Nephron progenitor cell (in vitro differentiated cells): ENCODE measurements around the gene FAM200C.

Experiments
- DNase-seq: peaks from one replicate; pipeline ENCODE4 v3.0.0; 2021
- H3K27ac Mint-ChIP-seq: 2 replicates; pipeline ENCODE4 v1.8.0; 2021; ENCODE audit warnings: mild to moderate bottlenecking, moderate library complexity, mixed read lengths
- H3K27me3 Mint-ChIP-seq: 2 replicates; pipeline ENCODE4 v1.8.0; 2021; ENCODE audit warnings: mild to moderate bottlenecking, low read depth, mixed read lengths; ENCODE audit not compliant: poor library complexity
- H3K36me3 Mint-ChIP-seq: 2 replicates; pipeline ENCODE4 v1.8.0; 2021; ENCODE audit warnings: low read depth, mixed read lengths
- H3K4me1 Mint-ChIP-seq: 2 replicates; pipeline ENCODE4 v1.8.0; 2021; ENCODE audit warnings: mixed read lengths
- H3K4me3 Mint-ChIP-seq: 2 replicates; pipeline ENCODE4 v1.8.0; 2021; ENCODE audit warnings: mild to moderate bottlenecking, moderate library complexity, mixed read lengths
- H3K9me3 Mint-ChIP-seq: 2 replicates; pipeline ENCODE4 v1.8.0; 2021; ENCODE audit warnings: mild to moderate bottlenecking, moderate library complexity, mixed read lengths
- CTCF ChIP-seq: fragments of 200-600 bp; sonication (generic); IDR thresholded peaks from 2 replicates; pipeline ENCODE4 v1.5.0; 2021; ENCODE audit warnings: antibody characterized with exemption

Gene FAM200C

DNA sequence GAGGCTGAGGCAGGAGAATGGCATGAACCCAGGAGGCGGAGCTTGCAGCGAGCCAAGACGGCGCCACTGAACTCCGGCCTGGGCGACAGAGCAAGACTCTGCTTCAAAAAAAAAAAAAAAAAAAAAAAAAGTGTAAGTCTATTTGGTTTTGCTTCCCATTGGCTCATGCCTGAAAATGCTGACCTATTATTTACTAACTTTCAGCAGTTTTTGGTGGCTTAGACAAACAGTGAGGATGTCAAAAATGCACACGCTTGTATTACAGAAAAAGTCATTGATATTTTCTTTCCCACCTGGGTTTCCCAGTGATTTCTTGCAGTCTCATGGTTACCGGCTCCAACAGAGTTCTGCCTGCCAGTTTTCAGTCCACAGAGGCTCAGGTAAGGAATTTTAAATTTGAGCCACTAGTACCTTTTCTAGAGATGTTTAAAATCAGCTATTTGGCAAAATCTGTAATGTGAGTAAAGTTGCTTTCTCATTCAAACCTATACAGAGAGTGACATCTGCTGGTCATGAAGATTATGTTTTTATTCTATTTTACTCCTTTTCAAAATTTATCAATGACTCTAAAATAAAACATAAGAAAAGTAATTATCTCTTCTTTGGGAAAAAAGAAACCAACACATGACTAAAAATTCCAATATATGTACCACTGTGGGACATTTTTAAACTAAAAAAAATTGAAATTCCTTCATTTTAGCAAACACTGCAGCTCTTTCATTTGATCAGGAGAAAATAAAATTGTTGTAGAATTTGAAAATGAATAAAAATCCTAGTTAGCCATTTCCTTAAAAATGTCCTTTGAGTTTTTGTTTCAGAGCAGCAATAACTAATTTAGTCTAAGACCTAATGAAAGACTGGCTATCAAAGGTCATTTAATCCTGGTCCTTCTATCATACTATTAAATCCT lies 8.8 kb downstream of the FAM200C start:
- peaks cover 40% of the 10 kb centered on the region for H3K9me3 Mint-ChIP-seq
- H3K27me3 Mint-ChIP-seq = no peaks in the 10 kb centered on the region
- DNase-seq = no peak
- peaks cover 49% of the 10 kb centered on the region for H3K36me3 Mint-ChIP-seq
- H3K27ac Mint-ChIP-seq = no peak overlapping the region
- peaks cover 2% of the 10 kb centered on the region for H3K4me1 Mint-ChIP-seq
- H3K4me3 Mint-ChIP-seq = no peak overlapping the region
- peak; percentile 47 for TF ChIP-seq CTCF

GRCh38 chr5:160387445-160387844 lies 12.4 kb downstream of the FAM200C start:
- no peaks in the 10 kb centered on the region for H3K4me1 Mint-ChIP-seq
- DNase-seq = no peak
- H3K36me3 Mint-ChIP-seq = peaks cover 54% of the 10 kb centered on the region
- no peak overlapping the region for H3K27ac Mint-ChIP-seq
- no peak for TF ChIP-seq CTCF
- peaks cover 43% of the 10 kb centered on the region for H3K9me3 Mint-ChIP-seq
- H3K27me3 Mint-ChIP-seq = no peaks in the 10 kb centered on the region
- no peak overlapping the region for H3K4me3 Mint-ChIP-seq

DNA sequence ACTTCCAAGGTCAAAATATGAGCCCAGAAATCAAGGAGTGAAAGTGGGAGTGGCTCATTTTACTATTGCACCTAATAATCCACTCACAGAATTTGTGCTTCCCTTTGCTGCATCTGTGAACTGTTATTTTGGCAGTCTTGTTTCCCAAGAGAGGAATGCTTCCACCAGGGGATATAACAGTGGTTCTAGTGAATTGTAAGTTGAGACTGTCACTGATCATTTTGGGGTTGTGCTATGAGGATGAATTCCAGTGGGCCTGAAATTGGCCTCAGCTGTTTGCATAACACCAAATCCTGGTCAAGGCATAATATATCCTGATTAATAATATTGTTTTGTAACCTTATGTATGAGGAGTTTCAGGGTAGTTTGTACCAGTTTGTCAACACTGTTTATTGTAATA lies 14.4 kb downstream of the FAM200C start:
- Mint-ChIP-seq H3K36me3 (peaks cover 50% of the 10 kb centered on the region), H3K4me3 (no peak overlapping the region), H3K27me3 (no peaks in the 10 kb centered on the region), H3K27ac (peak overlapping the region; percentile 16), H3K4me1 (no peaks in the 10 kb centered on the region), H3K9me3 (peaks cover 39% of the 10 kb centered on the region)
- no peak for DNase-seq
- TF ChIP-seq CTCF = no peak

- no peak overlapping the region for H3K4me3 Mint-ChIP-seq
- no peak for DNase-seq
- peaks cover 50% of the 10 kb centered on the region for H3K36me3 Mint-ChIP-seq
- H3K27ac Mint-ChIP-seq = no peak overlapping the region
- peaks cover 38% of the 10 kb centered on the region for H3K9me3 Mint-ChIP-seq
- TF ChIP-seq CTCF = no peak
- no peaks in the 10 kb centered on the region for H3K4me1 Mint-ChIP-seq
- H3K27me3 Mint-ChIP-seq = peaks cover 4% of the 10 kb centered on the region
Observed at GRCh38 chr5:160384681-160385080, 15.2 kb downstream of the FAM200C start.

GRCh38 chr5:160382346-160382745 lies 17.5 kb downstream of the FAM200C start:
- no peak overlapping the region for H3K4me3 Mint-ChIP-seq
- peaks cover 6% of the 10 kb centered on the region for H3K27me3 Mint-ChIP-seq
- no peak overlapping the region for H3K27ac Mint-ChIP-seq
- DNase-seq = no peak
- H3K36me3 Mint-ChIP-seq = peaks cover 27% of the 10 kb centered on the region
- no peaks in the 10 kb centered on the region for H3K4me1 Mint-ChIP-seq
- no peak for TF ChIP-seq CTCF
- H3K9me3 Mint-ChIP-seq = peaks cover 14% of the 10 kb centered on the region

DNA sequence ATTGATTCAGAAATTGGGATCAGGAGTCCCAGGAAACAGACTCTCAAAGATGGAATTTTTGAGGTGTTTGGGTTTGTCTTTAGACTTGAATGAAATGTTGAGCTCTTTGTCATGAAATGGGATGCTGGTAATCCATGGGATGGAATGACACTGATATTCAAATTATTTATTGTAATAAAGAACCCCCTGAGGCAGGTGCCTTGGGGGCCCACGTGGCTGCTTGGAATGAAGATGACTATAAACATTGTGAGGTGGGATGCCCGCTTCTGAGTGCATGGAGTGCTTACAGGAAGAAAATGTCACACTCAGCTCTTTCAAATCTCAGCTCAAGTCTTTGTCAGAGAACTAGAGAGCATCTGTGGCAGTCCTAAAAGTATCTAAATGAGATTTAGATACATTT lies 19.8 kb downstream of the FAM200C start:
- peaks cover 7% of the 10 kb centered on the region for H3K36me3 Mint-ChIP-seq
- H3K4me1 Mint-ChIP-seq = no peaks in the 10 kb centered on the region
- H3K27me3 Mint-ChIP-seq = peaks cover 15% of the 10 kb centered on the region
- no peak overlapping the region for H3K4me3 Mint-ChIP-seq
- TF ChIP-seq CTCF = no peak
- H3K9me3 Mint-ChIP-seq = no peaks in the 10 kb centered on the region
- DNase-seq = no peak
- H3K27ac Mint-ChIP-seq = no peak overlapping the region
